Choroid plexus epithelial cell (primary cell): ENCODE measurements around the gene NAGPA.

ENCODE experiments used
- DNase-seq: peaks from one replicate; pipeline ENCODE4 v3.0.0-alpha.2; 2010; ENCODE audit warnings: low read depth
- H3K4me3 ChIP-seq: 2 replicates; pipeline ENCODE4 v1.5.1; 2011; ENCODE audit warnings: low read depth, mild to moderate bottlenecking, control low read depth, low read length, moderate library complexity
- TF ChIP-seq, protein P1 (sequence below): conservative IDR thresholded peaks from 2 replicates; pipeline ENCODE4 v1.5.1; 2011; ENCODE audit warnings: low read depth, mild to moderate bottlenecking, control low read depth, inconsistent platforms, low read length, moderate library complexity

Gene NAGPA

DNA sequence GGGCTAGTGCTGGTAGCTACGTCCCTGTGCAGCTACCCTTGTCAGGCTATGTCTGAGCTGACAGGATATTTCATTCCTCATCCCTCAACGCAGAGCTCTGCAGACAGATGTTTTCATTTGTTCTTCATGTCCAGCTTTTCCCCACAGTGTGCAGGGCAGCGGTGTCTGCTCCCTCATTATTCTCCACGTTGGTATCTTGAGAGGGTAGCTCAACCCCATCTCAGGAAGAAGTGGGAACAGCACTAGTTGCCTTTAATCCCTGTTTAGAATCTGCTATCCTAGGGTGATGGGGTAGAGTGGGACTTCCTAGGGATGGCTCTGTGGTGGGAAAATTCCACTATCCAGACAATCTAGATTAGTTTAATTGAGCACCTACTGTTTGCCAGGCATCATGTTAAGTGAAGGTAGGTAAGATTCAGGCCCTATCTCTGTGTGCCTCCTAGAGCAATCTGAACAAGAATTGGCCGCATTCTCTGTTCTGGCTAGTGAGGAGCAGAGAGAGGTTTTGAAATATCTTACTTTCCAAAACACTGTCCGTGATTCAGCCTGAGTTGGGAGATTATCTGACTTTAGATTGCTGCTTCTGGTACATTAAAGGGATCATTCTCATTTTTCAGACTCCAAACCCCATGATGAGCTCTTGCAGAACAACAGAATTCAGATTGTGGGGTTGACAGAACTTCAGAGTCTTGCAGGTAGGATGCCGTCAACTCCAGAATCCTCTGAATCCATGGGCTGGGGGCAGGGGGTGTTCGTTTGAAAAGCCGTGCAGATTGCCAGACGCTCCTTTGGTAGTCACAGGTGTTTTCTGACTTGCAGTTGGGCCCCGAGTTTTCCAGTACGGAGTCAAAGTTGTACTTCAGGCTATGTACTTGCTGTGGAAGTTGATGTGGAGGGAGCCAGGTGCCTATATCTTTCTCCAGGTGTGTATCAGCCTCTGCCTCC is 38.9 kb upstream of the NAGPA start:
- H3K4me3 ChIP-seq: peak overlapping the region; percentile 88
- TF ChIP-seq, protein P1, sequence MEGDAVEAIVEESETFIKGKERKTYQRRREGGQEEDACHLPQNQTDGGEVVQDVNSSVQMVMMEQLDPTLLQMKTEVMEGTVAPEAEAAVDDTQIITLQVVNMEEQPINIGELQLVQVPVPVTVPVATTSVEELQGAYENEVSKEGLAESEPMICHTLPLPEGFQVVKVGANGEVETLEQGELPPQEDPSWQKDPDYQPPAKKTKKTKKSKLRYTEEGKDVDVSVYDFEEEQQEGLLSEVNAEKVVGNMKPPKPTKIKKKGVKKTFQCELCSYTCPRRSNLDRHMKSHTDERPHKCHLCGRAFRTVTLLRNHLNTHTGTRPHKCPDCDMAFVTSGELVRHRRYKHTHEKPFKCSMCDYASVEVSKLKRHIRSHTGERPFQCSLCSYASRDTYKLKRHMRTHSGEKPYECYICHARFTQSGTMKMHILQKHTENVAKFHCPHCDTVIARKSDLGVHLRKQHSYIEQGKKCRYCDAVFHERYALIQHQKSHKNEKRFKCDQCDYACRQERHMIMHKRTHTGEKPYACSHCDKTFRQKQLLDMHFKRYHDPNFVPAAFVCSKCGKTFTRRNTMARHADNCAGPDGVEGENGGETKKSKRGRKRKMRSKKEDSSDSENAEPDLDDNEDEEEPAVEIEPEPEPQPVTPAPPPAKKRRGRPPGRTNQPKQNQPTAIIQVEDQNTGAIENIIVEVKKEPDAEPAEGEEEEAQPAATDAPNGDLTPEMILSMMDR: no peak
- DNase-seq: no peak

DNA sequence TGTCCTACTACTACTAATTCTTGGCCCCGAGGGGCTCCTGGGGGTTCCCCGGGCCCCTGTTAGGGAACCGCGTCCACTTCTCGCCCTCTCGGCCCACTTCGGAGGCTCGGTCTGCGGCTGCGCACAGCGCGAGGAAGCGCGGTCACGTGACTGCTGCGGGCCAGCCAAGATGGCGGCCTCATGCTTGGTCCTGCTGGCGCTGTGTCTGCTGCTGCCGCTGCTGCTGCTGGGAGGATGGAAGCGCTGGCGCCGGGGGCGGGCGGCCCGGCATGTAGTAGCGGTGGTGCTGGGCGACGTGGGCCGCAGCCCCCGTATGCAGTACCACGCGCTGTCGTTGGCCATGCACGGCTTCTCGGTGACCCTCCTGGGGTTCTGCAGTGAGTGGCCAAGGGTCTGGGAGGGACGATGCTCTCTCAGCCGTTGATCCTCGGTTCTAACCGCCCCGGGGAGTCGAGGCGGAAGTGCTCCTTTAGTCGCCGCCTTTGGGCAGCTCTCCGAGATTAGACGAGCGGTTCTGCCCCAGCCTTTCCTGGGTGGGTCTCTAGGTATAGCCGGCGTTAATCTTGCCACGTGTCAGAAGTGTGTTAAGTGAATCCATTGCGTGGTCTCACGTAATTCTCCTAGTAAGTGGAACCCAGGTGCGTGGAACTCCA is 38.1 kb upstream of the NAGPA start, which contains the start of gene ALG1:
TSS of gene ALG1 (plus strand) at position 163 of the 653 bp plus-strand sequence. CDS start at position 170, 7 bp downstream.
- DNase-seq: peak; percentile 89
- TF ChIP-seq, protein P1: no peak
- peak within 1 kb of the TSS; percentile 88 for H3K4me3 ChIP-seq

DNA sequence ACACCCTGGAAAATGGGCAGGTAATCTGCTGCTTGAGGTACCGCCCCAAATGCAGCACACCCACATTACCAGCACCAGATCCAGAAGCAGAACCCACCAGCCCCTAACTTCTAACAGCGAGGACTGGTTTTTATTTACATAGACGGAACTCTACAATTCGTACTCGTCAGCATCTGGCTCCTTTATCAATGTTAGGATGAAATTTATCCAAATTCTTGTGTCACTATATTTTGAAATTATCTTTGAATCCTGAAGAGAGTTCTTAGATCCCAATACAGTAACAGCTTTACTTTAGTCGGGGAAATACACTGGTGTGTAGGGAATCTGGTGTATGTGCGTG is 37.6 kb upstream of the NAGPA start:
- H3K4me3 ChIP-seq: peak overlapping the region; percentile 88
- TF ChIP-seq, protein P1: no peak
- DNase-seq: no peak

DNA sequence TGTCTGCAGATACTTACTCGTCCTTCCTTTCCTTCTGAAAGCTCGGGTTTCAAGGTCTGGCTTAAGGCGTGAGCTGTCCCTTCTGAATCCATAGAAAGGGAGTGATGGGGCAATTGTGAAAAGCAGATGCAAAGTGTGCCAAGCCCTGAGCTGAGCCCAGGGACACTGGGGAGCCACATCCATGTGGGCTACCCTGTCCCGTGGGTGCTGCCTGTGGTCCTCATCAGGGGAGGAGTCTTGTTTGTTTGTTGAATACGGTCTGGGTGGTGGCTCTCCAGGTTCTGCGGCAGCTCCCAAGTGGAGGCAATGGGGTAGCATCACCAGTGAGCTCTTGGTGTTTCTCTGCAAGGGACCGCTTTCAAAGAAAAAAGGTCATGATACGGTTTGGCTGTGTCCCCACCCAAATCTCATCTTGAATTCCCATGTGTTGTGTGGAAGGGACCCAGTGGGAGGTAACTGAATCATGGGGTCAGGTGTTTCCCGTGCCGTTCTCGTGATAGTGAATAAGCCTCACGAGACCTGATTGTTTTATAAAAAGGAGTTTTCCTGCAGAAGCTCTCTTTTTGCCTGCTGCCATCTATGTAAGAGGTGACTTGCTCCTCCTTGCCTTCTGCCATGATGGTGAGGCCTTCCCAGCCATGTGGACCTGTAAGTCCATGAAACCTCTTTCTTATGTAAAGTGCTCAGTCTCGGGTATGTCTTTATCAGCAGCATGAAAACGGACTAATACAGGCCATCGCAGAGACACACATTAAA is 36.9 kb upstream of the NAGPA start:
- TF ChIP-seq, protein P1: no peak
- DNase-seq: no peak
- H3K4me3 ChIP-seq: no peak overlapping the region

DNA sequence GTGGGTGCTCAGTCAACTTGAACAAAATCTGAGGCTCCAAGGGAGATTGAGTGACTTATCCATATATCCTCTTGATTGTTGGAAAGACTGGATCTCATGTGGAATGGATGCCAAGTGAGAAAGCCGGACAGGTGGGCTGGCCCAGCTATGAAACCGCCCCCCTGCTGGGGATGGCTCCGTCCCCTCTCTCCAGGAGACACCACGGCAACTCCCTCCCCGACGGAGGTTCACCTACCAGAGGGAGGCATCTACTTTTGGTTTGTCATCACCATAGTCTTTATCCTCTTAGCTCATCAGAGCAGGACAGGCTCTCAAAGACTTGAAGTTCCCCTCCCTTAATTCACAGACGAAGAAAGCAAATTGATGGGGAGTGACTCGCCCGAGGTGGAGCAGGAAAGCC is 36.1 kb upstream of the NAGPA start:
- TF ChIP-seq, protein P1: no peak
- H3K4me3 ChIP-seq: no peak overlapping the region
- no peak for DNase-seq

DNA sequence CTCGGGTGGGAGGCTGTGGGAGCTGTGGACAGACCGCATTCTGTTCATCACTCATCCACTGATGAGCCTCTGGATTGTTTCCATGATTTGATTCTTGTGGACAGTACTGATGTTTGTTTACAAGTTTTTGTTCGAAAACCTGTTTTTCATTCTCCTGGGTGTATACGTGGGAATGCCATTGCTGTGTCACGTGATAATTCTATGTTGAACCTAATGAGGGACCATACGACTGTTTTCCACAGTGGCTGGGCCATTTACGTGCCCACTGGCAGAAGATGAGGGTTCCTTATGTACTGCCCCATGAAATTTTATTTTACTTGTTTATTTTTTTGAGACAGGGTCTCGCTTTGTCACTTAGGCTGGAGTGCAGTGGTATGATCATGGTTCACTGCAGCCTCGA is 35.3 kb upstream of the NAGPA start:
- no peak overlapping the region for H3K4me3 ChIP-seq
- TF ChIP-seq, protein P1: no peak
- no peak for DNase-seq
